Stomach smooth muscle (tissue), 2 donors: Measurements from ENCODE around the gene PARVB.

ENCODE experiments used
- H3K27ac ChIP-seq: one replicate; pipeline ENCODE4 v1.7.0; 2013; ENCODE audit warnings: mild to moderate bottlenecking, low read length, inconsistent platforms
- H3K27me3 ChIP-seq, 2 donors: one replicate each; pipeline ENCODE4 v1.7.0; 2013; ENCODE audit warnings: low read length in 2 of 2; ENCODE audit not compliant: insufficient read depth in 2 of 2, control insufficient read depth in 1 of 2
- H3K36me3 ChIP-seq, 2 donors: one replicate each; pipeline ENCODE4 v1.7.0; 2013; ENCODE audit warnings: low read length in 2 of 2; ENCODE audit not compliant: control insufficient read depth in 2 of 2, insufficient read depth in 2 of 2
- H3K4me1 ChIP-seq: one replicate; pipeline ENCODE4 v1.7.0; 2013; ENCODE audit warnings: low read length; ENCODE audit not compliant: control insufficient read depth, insufficient read depth
- H3K4me3 ChIP-seq, 2 donors: one replicate each; pipeline ENCODE4 v1.7.0; 2013; ENCODE audit warnings: low read length in 2 of 2
- H3K9ac ChIP-seq, 2 donors: one replicate each; pipeline ENCODE4 v1.7.0; 2013; ENCODE audit warnings: low read length in 2 of 2, mild to moderate bottlenecking in 1 of 2
- H3K9me3 ChIP-seq, 2 donors: one replicate each; pipeline ENCODE4 v1.7.0; 2013; ENCODE audit warnings: low read length in 2 of 2; ENCODE audit not compliant: control insufficient read depth in 2 of 2
- donor health status: healthy.
- donor health status: Pancreatic carcinoma.

The PARVB gene

DNA sequence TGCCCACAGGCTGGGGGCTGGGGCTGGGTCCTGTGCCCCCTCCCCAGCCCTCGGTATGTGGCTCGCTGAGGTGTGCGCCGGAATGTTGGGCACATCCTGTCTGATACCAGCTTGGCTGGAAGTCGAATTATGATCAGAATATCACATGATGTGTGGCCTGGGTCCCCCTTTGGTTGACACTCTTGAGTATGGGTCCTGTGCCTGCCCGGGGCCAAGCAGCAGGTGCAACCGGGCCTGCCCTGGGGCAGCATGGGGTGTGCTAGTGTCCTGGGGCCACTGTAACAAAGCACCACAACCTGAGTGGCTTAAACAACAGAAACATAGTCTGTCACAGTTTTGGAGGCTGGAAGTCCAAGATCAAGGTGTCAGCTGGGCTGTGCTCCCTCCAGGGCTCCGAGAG, 52.7 kb downstream of the PARVB start:
- peaks cover 5% of the 10 kb centered on the region for H3K4me1 ChIP-seq
- H3K9ac ChIP-seq, result no peak overlapping the region
- H3K36me3 ChIP-seq, result no peaks in the 10 kb centered on the region
- H3K27ac ChIP-seq, result no peak overlapping the region
- no peaks in the 10 kb centered on the region for H3K9me3 ChIP-seq
- no peaks in the 10 kb centered on the region for H3K27me3 ChIP-seq
- no peak overlapping the region for H3K4me3 ChIP-seq

DNA sequence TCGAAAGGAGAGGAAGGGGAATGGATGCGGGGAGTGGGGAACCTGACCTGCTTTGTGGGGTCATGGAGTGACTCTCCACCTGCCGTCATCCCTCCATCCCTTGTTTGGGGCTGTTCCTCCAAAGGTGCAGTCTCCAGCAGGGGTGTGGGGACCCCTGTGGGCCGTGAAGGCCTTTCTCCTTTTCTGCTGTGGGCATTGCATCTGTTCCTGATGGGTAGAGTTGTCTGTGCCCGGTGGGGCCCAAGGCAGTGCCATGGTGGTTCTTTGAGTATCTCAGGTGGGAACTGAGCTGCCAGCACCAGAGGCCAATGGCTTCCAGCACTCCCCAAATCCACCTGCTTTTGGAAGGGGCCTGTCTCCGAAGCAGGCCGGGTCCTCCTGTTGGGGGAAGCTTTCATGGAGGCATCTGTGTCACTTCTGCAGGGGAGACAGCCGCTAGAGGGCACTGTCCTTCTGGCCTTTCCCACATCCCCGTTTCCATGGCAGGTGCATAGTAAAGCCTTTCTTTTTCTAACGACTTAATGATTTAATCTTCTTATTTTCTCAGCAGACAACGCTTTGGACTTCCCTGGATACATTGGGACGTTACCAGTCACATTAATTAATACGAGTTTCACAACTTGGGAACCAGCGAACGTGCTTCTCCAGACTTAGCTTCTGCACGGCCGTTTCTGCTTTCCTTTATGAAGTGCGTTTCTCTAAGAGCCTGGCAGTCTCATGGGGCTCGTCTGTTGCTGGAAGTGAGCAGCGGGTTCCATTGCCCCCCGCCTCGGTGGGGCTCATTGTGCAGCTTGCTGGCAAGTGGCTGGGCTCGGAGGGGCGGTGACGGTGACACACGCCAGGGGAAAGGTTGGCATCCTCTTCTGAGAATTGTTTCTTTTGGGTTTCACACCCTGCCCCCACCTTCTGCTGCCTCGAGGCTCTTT, 57.1 kb downstream of the PARVB start:
- peak overlapping the region; percentile 1 to 29 for H3K9ac ChIP-seq
- peak overlapping the region; percentile 28 to 75 for H3K4me3 ChIP-seq

GRCh38 chr22:44082801-44083200, 58.7 kb downstream of the PARVB start:
- peaks cover 0 to 2% of the 10 kb centered on the region in 2 donors for H3K9me3 ChIP-seq
- no peaks in the 10 kb centered on the region for H3K27me3 ChIP-seq
- H3K4me3 ChIP-seq, result no peak overlapping the region
- no peak overlapping the region for H3K9ac ChIP-seq
- H3K27ac ChIP-seq, result no peak overlapping the region
- H3K4me1 ChIP-seq, result peaks cover 24% of the 10 kb centered on the region
- peaks cover 0 to 2% of the 10 kb centered on the region in 2 donors for H3K36me3 ChIP-seq

More for the DNA sequence above, 57.1 kb downstream of the PARVB start:
- Histone ChIP-seq H3K36me3 (peaks cover 0 to 2% of the 10 kb centered on the region in 2 donors), H3K27ac (no peak overlapping the region), H3K4me1 (peaks cover 11% of the 10 kb centered on the region), H3K27me3 (no peaks in the 10 kb centered on the region), H3K9me3 (peaks cover 0 to 2% of the 10 kb centered on the region in 2 donors)

DNA sequence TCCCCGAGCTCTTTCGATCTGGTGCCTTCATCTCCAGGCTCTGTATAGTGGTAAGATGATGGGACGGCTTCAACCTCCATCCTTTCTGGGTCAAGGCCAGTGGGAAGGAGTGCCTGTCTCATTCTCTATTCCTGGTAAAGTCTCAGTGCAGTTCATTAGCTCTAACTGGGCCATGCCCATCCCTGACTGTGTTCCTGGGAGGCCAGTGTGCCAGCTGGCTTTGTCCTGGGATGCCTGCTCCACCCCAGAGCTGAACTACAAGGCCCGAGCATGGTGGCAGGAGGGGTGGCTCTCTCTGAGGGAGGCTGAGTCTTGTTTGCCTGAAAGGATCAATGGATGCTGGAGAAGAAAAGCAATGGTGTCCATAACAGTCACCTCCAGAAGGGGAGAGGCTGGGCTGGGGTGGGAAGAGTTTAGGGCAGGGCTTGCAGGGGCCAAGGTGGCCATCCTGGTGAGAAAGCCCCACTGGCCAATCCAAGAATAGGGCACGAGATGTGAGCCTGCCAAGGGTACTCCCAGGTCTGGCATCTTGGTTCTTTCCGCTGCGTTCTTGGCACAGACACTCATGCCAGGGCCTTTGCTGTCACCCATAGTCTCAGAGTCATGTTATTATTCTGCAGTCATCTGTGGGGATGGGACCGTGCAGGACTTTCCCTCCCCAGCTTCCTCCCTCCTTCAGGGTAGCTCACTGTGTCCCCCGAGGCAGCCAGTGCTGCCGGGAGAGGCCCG, 60.1 kb downstream of the PARVB start:
- Histone ChIP-seq H3K9me3 (peaks cover 0 to 2% of the 10 kb centered on the region in 2 donors), H3K27me3 (no peaks in the 10 kb centered on the region), H3K4me3 (no peak overlapping the region), H3K36me3 (peaks cover 0 to 2% of the 10 kb centered on the region in 2 donors), H3K27ac (no peak overlapping the region), H3K4me1 (peaks cover 32% of the 10 kb centered on the region), H3K9ac (no peak overlapping the region)

DNA sequence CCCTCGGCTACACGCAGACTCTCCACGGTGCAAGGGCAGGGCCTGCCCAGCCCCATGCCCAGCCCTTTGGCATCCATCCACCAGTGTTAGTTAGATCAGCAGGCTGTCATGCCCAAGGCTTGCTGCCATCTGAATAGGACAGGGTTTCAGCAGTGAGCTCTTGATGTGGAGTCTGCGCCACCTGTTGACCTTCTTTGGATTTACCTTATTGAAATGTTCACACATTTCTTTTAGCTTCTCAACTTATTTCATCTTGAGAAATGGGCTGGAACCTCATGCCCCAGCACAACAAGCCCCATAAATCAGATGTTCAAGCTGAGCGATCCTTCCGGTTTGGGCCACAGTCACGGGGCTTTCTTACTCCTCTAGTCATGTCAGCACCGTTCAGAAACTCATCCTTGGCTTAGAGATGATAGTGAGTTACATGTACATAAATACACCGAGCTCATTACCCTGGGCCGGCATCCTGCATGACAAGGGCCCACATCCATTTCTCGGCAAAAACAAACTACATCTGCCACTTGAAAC, 61.7 kb downstream of the PARVB start:
- peak overlapping the region in 1 of 2 donors; percentile 15 for H3K4me3 ChIP-seq
- H3K36me3 ChIP-seq, result peaks cover 0 to 2% of the 10 kb centered on the region in 2 donors
- H3K9ac ChIP-seq, result peak overlapping the region in 1 of 2 donors; percentile 13
- H3K27me3 ChIP-seq, result no peaks in the 10 kb centered on the region
- peaks cover 0 to 2% of the 10 kb centered on the region in 2 donors for H3K9me3 ChIP-seq
- H3K4me1 ChIP-seq, result peaks cover 47% of the 10 kb centered on the region
- H3K27ac ChIP-seq, result no peak overlapping the region

DNA sequence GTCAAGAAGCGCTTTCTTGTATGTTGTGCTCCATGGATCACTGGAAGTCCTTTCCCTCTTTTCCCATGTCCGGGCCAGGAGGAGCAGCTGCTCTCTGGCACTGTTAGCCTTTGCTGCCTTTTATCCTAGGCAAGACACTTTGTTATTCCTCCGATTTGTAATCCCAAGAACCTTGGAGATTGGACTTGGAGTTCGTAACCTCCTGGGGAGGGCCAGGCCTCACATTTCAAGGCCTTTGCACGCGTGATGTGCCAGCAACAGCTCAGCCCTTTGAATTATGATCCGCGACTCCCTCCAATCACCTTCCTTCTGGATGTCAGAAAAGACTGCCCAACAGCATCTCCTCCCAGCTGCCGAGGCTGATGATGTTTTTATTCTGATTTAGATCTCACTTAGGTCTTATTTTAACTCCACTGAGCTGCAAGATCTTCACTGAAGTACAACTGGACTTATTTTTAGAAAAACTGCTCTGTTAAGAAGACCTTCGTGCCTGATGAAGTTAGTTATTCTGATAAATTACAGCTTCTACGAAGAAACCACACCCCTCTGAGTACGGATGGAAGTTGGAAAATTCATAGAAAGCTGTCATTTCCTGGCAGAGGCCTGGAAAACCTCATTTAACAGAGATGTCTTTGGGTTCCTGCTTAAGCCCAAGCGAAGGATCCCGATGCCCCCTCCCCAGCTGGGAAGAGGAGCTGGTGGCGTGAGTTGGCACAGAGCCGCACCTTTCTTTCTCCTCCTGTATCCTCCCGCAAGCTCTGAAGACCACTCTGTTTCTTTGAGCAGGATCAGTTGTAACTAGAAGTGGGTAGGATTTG, 62.4 kb downstream of the PARVB start:
- Histone ChIP-seq H3K4me1 (peaks cover 49% of the 10 kb centered on the region), H3K27me3 (no peaks in the 10 kb centered on the region), H3K9ac (peak overlapping the region; percentile 13 to 30), H3K4me3 (peak overlapping the region in 1 of 2 donors; percentile 15), H3K36me3 (peaks cover 0 to 2% of the 10 kb centered on the region in 2 donors), H3K9me3 (peaks cover 0 to 2% of the 10 kb centered on the region in 2 donors), H3K27ac (peak overlapping the region; percentile 55)

GRCh38 chr22:44087089-44087430, 63.0 kb downstream of the PARVB start:
- H3K27ac ChIP-seq, result peak overlapping the region; percentile 55
- H3K36me3 ChIP-seq, result peaks cover 0 to 2% of the 10 kb centered on the region in 2 donors
- no peaks in the 10 kb centered on the region for H3K27me3 ChIP-seq
- peak overlapping the region in 1 of 2 donors; percentile 8 for H3K4me3 ChIP-seq
- H3K9ac ChIP-seq, result no peak overlapping the region
- peaks cover 0 to 2% of the 10 kb centered on the region in 2 donors for H3K9me3 ChIP-seq
- H3K4me1 ChIP-seq, result peaks cover 48% of the 10 kb centered on the region

GRCh38 chr22:44088976-44089570, 65.0 kb downstream of the PARVB start:
- peaks cover 0 to 2% of the 10 kb centered on the region in 2 donors for H3K9me3 ChIP-seq
- H3K27me3 ChIP-seq, result no peaks in the 10 kb centered on the region
- H3K27ac ChIP-seq, result no peak overlapping the region
- no peak overlapping the region for H3K9ac ChIP-seq
- H3K4me1 ChIP-seq, result peaks cover 48% of the 10 kb centered on the region
- H3K36me3 ChIP-seq, result peaks cover 0 to under 1% of the 10 kb centered on the region in 2 donors
- H3K4me3 ChIP-seq, result no peak overlapping the region

DNA sequence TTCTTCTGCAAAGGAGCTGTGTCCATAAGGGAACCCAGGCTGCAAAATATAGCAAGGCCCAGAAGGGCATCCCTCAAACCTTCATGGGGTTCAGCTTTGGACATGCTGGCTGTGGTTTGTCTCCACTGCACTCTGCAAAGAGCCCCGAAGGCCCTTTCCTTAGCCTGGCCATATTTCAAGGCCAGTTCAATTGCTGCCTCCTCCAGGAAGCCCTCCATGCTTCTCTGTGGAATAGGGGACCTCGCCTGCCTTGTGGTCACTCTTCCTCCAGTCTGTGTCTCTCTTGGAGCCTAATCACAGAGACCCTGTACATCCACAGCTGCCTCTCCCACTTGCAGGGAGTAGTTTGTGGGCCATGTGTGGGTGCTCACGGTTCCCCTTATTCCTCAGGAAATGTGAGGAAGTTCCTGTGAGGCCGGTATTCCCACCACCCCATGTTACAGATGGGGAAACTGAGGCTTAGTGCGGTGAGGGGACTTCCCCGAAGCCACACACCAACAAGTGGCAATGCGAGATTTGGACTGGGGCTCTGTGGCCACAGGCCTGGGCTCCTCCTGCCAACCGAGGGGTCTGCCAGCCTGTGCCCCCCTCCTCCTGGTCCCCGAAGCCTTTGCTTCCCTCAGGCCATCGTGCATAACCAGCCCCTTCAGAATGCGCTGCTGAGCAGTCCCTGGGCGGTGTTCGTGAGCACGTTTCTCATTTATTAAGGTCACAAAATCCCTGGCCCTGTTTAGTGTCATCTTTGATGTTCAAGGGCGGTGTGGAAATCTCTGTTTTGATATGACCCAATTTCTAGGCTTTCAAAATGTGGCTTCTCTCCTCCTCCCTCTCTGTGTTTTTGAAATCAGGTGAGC, 65.8 kb downstream of the PARVB start:
- H3K27me3 ChIP-seq, result no peaks in the 10 kb centered on the region
- H3K9ac ChIP-seq, result no peak overlapping the region
- peaks cover 0 to 3% of the 10 kb centered on the region in 2 donors for H3K36me3 ChIP-seq
- H3K4me1 ChIP-seq, result peaks cover 48% of the 10 kb centered on the region
- H3K9me3 ChIP-seq, result no peaks in the 10 kb centered on the region
- no peak overlapping the region for H3K27ac ChIP-seq
- H3K4me3 ChIP-seq, result no peak overlapping the region
